ACC112 (cell line): ENCODE results near the gene JPT2.

Experiments used
- H2AFZ ChIP-seq: fragments of 200-600 bp; sonication (generic); one replicate; pipeline ENCODE4 v1.6.0; 2017; ENCODE audit warnings: antibody characterized with exemption, low read length; ENCODE audit not compliant: unreplicated experiment
- H3K27ac ChIP-seq: fragments of 200-600 bp; sonication (generic); 2 replicates; pipeline ENCODE4 v1.5.1; 2014; ENCODE audit warnings: low read depth, mild to moderate bottlenecking, antibody characterized with exemption, low read length, moderate library complexity
- H3K27me3 ChIP-seq: fragments of 200-600 bp; sonication (generic); 2 replicates; pipeline ENCODE4 v1.6.1; 2014; ENCODE audit warnings: mild to moderate bottlenecking, antibody characterized with exemption, low read length, moderate library complexity, mixed read lengths; ENCODE audit not compliant: insufficient read depth
- H3K36me3 ChIP-seq: fragments of 200-600 bp; sonication (generic); 2 replicates; pipeline ENCODE4 v1.6.1; 2016; ENCODE audit warnings: mild to moderate bottlenecking, antibody characterized with exemption, low read length, moderate library complexity, mixed read lengths; ENCODE audit not compliant: insufficient read depth
- H3K4me1 ChIP-seq: fragments of 200-600 bp; sonication (generic); one replicate; pipeline ENCODE4 v1.6.1; 2016; ENCODE audit warnings: low read length, mixed read lengths; ENCODE audit not compliant: insufficient read depth, unreplicated experiment, control insufficient read depth
- H3K4me3 ChIP-seq: fragments of 200-600 bp; sonication (generic); 2 replicates; pipeline ENCODE4 v1.5.1; 2014; ENCODE audit warnings: mild to moderate bottlenecking, low read depth, low read length
- H3K79me2 ChIP-seq: fragments of 200-600 bp; sonication (generic); one replicate; pipeline ENCODE4 v1.6.0; 2016; ENCODE audit warnings: low read length; ENCODE audit not compliant: control insufficient read depth, unreplicated experiment, insufficient read depth

The JPT2 gene

GRCh38 chr16:1651094-1651973 is 26.7 kb upstream of the JPT2 start:
- H3K36me3 ChIP-seq: peaks cover 11% of the 10 kb centered on the region; the same call in 1 of the 2 replicates
- H3K79me2 ChIP-seq: no peaks in the 10 kb centered on the region
- no peak overlapping the region for H3K27ac ChIP-seq
- no peak overlapping the region for H3K4me3 ChIP-seq
- H3K27me3 ChIP-seq: no peaks in the 10 kb centered on the region
- H3K4me1 ChIP-seq: peaks cover under 1% of the 10 kb centered on the region
- H2AFZ ChIP-seq: no peak overlapping the region

- no peak overlapping the region for H3K4me3 ChIP-seq
Observed at GRCh38 chr16:1651974-1652312, 26.1 kb upstream of the JPT2 start.

GRCh38 chr16:1653023-1653422 is 25.1 kb upstream of the JPT2 start:
- Histone ChIP-seq H2AFZ (no peak overlapping the region), H3K4me1 (no peaks in the 10 kb centered on the region), H3K27ac (no peak overlapping the region), H3K4me3 (no peak overlapping the region), H3K36me3 (peaks cover 11% of the 10 kb centered on the region; the same call in 1 of the 2 replicates), H3K27me3 (no peaks in the 10 kb centered on the region), H3K79me2 (no peaks in the 10 kb centered on the region)

More at GRCh38 chr16:1651974-1652312, 26.1 kb upstream of the JPT2 start:
- no peak overlapping the region for H3K27ac ChIP-seq
- H3K27me3 ChIP-seq: no peaks in the 10 kb centered on the region
- H3K36me3 ChIP-seq: peaks cover 11% of the 10 kb centered on the region; the same call in 1 of the 2 replicates
- no peaks in the 10 kb centered on the region for H3K79me2 ChIP-seq
- H2AFZ ChIP-seq: no peak overlapping the region
- H3K4me1 ChIP-seq: no peaks in the 10 kb centered on the region

DNA sequence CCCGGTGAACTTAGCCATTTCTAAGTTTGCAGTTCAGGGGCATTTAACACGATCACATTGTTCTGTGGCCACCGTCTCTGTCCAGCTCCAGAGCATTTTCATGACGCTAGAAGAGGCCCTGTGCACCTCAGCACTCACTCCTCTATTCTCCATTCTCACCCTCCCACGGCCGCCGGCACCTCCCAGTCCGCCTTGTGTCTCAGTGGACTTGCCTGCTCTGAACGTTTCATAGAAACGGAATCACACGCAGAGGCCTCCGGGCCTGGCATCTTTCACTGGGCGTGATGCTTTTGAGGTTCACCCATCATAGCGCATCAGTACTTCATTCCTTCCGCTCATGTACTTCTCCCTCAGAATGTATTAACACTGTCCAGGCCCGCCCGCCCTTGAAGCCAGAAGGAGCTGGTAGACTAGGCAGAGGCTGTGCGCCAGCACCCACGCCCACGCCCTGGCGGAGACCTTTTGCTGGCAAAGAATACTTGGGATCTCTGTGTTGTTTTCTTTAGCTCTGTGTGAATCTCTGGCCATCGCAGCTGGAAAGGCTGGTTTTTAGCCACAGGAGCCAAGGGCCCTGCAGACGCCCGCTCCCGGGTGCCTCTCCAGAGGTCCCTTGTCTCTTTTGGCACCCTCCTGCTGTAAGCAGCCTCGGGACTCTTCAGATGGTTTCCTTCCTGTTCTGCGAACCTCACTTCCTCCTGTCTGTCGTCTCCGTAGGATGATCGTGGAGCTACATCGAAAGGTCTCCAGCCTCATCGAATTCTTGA is 23.4 kb upstream of the JPT2 start:
- H3K27ac ChIP-seq: no peak overlapping the region
- H3K27me3 ChIP-seq: no peaks in the 10 kb centered on the region
- H3K4me3 ChIP-seq: no peak overlapping the region
- H3K4me1 ChIP-seq: no peaks in the 10 kb centered on the region
- no peak overlapping the region for H2AFZ ChIP-seq
- H3K36me3 ChIP-seq: peaks cover 11% of the 10 kb centered on the region; the same call in 1 of the 2 replicates
- H3K79me2 ChIP-seq: no peaks in the 10 kb centered on the region

GRCh38 chr16:1655269-1655807 is 22.7 kb upstream of the JPT2 start:
- Histone ChIP-seq H3K4me1 (no peaks in the 10 kb centered on the region), H3K27me3 (no peaks in the 10 kb centered on the region), H3K4me3 (no peak overlapping the region), H3K36me3 (peaks cover 10% of the 10 kb centered on the region; the same call in 1 of the 2 replicates), H3K79me2 (no peaks in the 10 kb centered on the region), H2AFZ (no peak overlapping the region), H3K27ac (no peak overlapping the region)

DNA sequence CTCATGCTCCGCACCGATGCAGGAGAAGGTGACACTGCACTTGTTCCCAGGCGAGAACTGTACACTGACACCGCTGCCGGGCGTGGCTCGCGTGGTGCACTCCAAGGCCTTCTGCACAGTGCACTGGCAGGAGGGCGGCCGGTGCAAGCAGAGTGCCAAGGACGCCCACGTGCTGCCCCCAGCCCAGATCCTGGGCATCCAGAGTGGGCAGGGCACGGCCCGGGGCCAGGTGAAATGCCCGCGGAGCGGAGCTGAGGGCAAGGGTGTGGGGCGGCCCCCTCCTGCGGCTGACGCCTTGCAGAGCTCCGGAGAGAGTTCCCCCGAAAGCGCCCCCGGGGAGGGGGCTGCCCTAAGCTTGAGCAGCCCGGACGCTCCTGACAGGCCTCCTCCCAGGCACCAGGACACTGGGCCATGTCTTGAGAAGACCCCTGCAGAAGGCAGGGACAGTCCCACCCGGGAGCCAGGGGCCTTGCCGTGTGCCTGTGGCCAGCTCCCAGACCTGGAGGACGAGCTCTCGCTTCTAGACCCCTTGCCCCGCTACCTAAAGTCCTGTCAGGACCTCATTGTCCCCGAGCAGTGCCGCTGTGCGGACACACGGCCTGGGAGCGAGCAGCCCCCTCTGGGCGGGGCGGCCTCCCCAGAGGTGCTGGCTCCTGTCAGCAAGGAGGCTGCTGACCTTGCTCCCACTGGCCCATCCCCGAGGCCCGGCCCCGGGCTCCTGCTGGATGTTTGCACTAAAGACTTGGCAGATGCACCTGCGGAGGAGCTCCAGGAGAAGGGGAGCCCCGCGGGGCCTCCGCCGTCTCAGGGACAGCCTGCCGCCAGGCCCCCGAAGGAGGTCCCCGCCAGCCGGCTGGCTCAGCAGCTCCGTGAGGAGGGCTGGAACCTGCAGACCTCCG is 21.9 kb upstream of the JPT2 start:
- Histone ChIP-seq H3K27ac (no peak overlapping the region), H3K27me3 (no peaks in the 10 kb centered on the region), H2AFZ (no peak overlapping the region), H3K36me3 (peaks cover 4% of the 10 kb centered on the region; the same call in 1 of the 2 replicates), H3K79me2 (no peaks in the 10 kb centered on the region), H3K4me3 (no peak overlapping the region), H3K4me1 (no peaks in the 10 kb centered on the region)

DNA sequence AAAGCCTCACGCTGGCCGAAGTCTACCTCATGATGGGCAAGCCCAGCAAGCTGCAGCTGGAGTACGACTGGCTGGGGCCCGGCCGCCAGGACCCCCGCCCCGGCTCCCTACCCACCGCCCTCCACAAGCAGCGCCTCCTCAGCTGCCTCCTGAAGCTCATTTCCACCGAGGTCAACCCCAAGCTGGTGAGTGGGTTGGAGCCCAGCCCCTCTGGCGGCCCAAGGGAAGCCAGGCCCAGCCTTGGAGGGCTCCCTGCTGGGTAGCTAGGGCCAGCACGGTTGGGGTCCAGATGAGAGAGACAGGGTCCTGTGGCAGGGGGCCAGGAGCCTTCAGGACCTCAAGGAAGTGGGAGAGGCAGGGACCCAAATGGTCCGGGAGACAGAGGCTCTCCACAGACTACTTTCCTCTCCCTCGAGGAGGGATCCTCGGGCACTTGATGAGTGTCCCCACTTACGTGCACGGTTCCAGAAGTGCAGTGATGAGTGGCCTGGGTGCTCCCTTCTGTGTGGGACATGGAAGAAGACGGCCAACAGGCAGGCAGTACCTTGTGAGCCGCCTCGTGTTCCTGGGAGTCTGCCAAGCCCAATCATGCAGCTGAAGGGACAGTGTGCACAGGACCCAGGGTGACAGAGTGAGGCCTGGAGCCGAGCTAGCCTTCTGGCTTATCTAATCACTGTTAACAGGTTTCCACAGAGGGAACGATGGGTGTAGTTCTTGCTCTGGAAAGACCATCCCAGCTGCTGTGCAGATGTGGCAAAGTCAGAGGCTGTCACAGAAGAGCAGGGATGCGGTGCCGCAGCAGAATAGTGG is 21.1 kb upstream of the JPT2 start:
- Histone ChIP-seq H3K4me3 (no peak overlapping the region), H3K4me1 (no peaks in the 10 kb centered on the region)

GRCh38 chr16:1657841-1658240 is 20.2 kb upstream of the JPT2 start:
- Histone ChIP-seq H3K79me2 (no peaks in the 10 kb centered on the region), H3K4me1 (no peaks in the 10 kb centered on the region), H2AFZ (no peak overlapping the region), H3K36me3 (peaks cover 9% of the 10 kb centered on the region; the same call in 1 of the 2 replicates), H3K4me3 (no peak overlapping the region), H3K27ac (no peak overlapping the region), H3K27me3 (no peaks in the 10 kb centered on the region)

More for the DNA sequence above, 21.1 kb upstream of the JPT2 start:
- Histone ChIP-seq H3K27me3 (no peaks in the 10 kb centered on the region), H3K36me3 (peaks cover 6% of the 10 kb centered on the region; the same call in 1 of the 2 replicates), H2AFZ (no peak overlapping the region), H3K79me2 (no peaks in the 10 kb centered on the region), H3K27ac (no peak overlapping the region)

GRCh38 chr16:1659031-1659430 is 19.0 kb upstream of the JPT2 start:
- Histone ChIP-seq H3K36me3 (peaks cover 9% of the 10 kb centered on the region; the same call in 1 of the 2 replicates), H3K4me3 (no peak overlapping the region), H3K27ac (no peak overlapping the region), H3K4me1 (no peaks in the 10 kb centered on the region), H3K79me2 (no peaks in the 10 kb centered on the region), H2AFZ (no peak overlapping the region), H3K27me3 (no peaks in the 10 kb centered on the region)
